ENCODE data around the gene PNPLA3.

DNA sequence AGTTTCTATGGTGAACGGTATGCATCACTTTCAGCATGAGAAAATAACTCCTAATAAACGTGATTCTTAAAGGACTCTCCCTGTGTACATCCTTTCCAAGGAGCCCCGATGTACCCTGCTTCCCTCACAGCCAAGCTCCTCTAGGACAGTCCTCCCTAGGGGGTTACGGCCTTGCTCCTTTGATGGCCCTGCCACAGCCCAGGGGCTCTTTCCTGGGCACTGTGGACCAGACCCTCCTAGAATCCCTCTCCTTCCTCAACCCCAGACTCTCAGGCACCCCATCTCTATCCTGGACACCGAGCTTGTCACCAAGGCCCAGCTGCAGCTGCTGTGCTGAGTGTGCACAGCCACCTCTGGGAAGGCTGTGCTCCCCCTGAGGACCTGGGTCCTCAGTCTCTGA, 27.8 kb downstream of the PNPLA3 start:
- no peak for TF ChIP-seq POLR2A (IDR thresholded peaks at IDR 0.05)
- TF ChIP-seq, protein P1, sequence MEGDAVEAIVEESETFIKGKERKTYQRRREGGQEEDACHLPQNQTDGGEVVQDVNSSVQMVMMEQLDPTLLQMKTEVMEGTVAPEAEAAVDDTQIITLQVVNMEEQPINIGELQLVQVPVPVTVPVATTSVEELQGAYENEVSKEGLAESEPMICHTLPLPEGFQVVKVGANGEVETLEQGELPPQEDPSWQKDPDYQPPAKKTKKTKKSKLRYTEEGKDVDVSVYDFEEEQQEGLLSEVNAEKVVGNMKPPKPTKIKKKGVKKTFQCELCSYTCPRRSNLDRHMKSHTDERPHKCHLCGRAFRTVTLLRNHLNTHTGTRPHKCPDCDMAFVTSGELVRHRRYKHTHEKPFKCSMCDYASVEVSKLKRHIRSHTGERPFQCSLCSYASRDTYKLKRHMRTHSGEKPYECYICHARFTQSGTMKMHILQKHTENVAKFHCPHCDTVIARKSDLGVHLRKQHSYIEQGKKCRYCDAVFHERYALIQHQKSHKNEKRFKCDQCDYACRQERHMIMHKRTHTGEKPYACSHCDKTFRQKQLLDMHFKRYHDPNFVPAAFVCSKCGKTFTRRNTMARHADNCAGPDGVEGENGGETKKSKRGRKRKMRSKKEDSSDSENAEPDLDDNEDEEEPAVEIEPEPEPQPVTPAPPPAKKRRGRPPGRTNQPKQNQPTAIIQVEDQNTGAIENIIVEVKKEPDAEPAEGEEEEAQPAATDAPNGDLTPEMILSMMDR (IDR thresholded peaks at IDR 0.05), result no peak
- no peak for TF ChIP-seq POLR2AphosphoS5 (IDR thresholded peaks at IDR 0.05)
